ENCODE data around the gene MR1. TPM values are rescaled to one million over a fixed set of nuclear protein-coding genes. Genes with fewer than 3 reads are reported as not detected.

Gene MR1
- total and polyA plus RNA-seq, 8 donors: 1.1 to 11.3 (median 3.2) TPM

- Histone ChIP-seq H3K36me3 (no peaks in the 10 kb centered on the region), H3K27ac (no peak overlapping the region), H3K27me3 (no peaks in the 10 kb centered on the region), H3K9me3 (no peaks in the 10 kb centered on the region), H3K4me1 (no peaks in the 10 kb centered on the region), H3K4me3 (no peak overlapping the region)
- intact Hi-C loops (cut with DNase I): loop anchor here in 1 of 3 donors (10.0 kb wide), 1 partner anchor 55 kb away; no protein-coding TSS in a partner anchor
- TF ChIP-seq, protein P1, sequence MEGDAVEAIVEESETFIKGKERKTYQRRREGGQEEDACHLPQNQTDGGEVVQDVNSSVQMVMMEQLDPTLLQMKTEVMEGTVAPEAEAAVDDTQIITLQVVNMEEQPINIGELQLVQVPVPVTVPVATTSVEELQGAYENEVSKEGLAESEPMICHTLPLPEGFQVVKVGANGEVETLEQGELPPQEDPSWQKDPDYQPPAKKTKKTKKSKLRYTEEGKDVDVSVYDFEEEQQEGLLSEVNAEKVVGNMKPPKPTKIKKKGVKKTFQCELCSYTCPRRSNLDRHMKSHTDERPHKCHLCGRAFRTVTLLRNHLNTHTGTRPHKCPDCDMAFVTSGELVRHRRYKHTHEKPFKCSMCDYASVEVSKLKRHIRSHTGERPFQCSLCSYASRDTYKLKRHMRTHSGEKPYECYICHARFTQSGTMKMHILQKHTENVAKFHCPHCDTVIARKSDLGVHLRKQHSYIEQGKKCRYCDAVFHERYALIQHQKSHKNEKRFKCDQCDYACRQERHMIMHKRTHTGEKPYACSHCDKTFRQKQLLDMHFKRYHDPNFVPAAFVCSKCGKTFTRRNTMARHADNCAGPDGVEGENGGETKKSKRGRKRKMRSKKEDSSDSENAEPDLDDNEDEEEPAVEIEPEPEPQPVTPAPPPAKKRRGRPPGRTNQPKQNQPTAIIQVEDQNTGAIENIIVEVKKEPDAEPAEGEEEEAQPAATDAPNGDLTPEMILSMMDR (IDR thresholded peaks at IDR 0.05): no peak
- FAIRE-seq (no peak), ATAC-seq (no peak), DNase-seq (no peak)
- 30 to 52% methylated on average over 4 of the region's 4 CpGs for WGBS, 2 donors
These were observed 46.1 kb downstream of the MR1 start for GRCh38 chr1:181079920-181080319.

DNA sequence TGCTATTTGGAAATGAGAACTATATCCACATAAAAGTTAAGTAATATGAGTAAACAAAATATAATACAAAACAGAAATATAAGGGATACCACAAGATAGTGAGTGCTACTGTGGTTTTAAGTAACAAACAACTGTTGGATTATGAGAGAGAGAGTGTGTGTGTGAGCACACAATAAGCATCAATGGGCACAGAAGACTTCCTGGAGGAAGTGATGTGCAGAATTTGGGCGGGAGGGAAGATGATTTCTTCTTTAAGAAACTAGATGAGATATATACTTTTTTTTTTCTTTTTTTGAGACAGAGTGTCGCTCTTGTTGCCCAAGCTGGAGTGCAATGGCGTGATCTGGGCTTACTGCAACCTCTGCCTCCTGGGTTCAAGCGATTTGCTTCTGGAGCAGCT, 46.8 kb downstream of the MR1 start:
- no peak overlapping the region for H3K27ac ChIP-seq
- no peak for FAIRE-seq
- no peaks in the 10 kb centered on the region for H3K4me1 ChIP-seq
- TF ChIP-seq, protein P1 (IDR thresholded peaks at IDR 0.05): no peak
- WGBS, 2 donors: 86 to 90% methylated on average over 4 of the region's 4 CpGs
- H3K4me3 ChIP-seq: no peak overlapping the region
- no peaks in the 10 kb centered on the region for H3K27me3 ChIP-seq
- intact Hi-C loops (cut with DNase I): loop anchor here in 1 of 3 donors (10.0 kb wide), 1 partner anchor 54 kb away; no protein-coding TSS in a partner anchor
- H3K9me3 ChIP-seq: no peaks in the 10 kb centered on the region
- DNase-seq: no peak
- ATAC-seq: no peak
- no peaks in the 10 kb centered on the region for H3K36me3 ChIP-seq

- Histone ChIP-seq H3K4me3 (no peak overlapping the region), H3K9me3 (no peaks in the 10 kb centered on the region), H3K27ac (no peak overlapping the region), H3K4me1 (no peaks in the 10 kb centered on the region), H3K27me3 (no peaks in the 10 kb centered on the region), H3K36me3 (no peaks in the 10 kb centered on the region)
- TF ChIP-seq, protein P1 (IDR thresholded peaks at IDR 0.05): no peak
- FAIRE-seq: no peak
- intact Hi-C loops (cut with DNase I): loop anchor here in 1 of 3 donors (10.0 kb wide), 1 partner anchor 53 kb away; no protein-coding TSS in a partner anchor
- no peak for ATAC-seq
- no peak for DNase-seq
- 54 to 61% methylated on average over 3 of the region's 3 CpGs for WGBS, 2 donors
These were observed 47.6 kb downstream of the MR1 start for GRCh38 chr1:181081395-181081794.

GRCh38 chr1:181083842-181084605, 50.2 kb downstream of the MR1 start:
- TF ChIP-seq, protein P1 (IDR thresholded peaks at IDR 0.05): peak in 2 of 4 donors; percentile 17 to 21
- DNase-seq (peak in 5 of 6 donors; percentile 45 to 63 (median 57)), FAIRE-seq (no peak), ATAC-seq (peak; percentile 51 to 66 (median 64))
- no peaks in the 10 kb centered on the region for H3K27me3 ChIP-seq
- no peak overlapping the region for H3K4me3 ChIP-seq
- no peaks in the 10 kb centered on the region for H3K4me1 ChIP-seq
- no peaks in the 10 kb centered on the region for H3K36me3 ChIP-seq
- no peaks in the 10 kb centered on the region for H3K9me3 ChIP-seq
- intact Hi-C loops (cut with DNase I): loop anchor here in 1 of 3 donors (10.0 kb wide), 1 partner anchor 51 kb away; no protein-coding TSS in a partner anchor
- WGBS, 2 donors: 15% methylated on average over 6 of the region's 6 CpGs
- H3K27ac ChIP-seq: no peak overlapping the region

DNA sequence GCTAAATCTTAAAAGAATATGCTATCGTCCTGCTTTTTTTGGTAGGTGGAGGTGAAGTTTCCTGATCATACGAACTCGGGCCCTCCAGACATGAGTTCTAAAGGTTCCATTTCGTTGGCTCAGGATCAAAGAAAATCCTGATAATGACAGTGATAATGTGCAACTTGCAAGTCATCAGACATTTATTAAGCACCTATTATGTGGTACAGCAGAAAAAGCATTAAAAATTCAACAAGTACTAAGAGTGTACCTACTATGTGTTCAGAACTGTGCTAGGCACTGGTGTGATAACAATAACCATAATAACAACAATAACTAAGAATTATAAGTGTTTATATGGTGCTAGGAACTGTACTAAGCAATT, 50.8 kb downstream of the MR1 start:
- no peak for FAIRE-seq
- WGBS, 2 donors: 26 to 32% methylated on average over 4 of the region's 4 CpGs

More for the DNA sequence above, 50.8 kb downstream of the MR1 start:
- H3K27ac ChIP-seq: no peak overlapping the region
- no peak overlapping the region for H3K4me3 ChIP-seq
- H3K4me1 ChIP-seq: no peaks in the 10 kb centered on the region
- DNase-seq: no peak
- TF ChIP-seq, protein P1 (IDR thresholded peaks at IDR 0.05): no peak
- intact Hi-C loops (cut with DNase I): loop anchor here in 1 of 3 donors (10.0 kb wide), 1 partner anchor 50 kb away; no protein-coding TSS in a partner anchor
- no peaks in the 10 kb centered on the region for H3K9me3 ChIP-seq
- no peak for ATAC-seq
- H3K27me3 ChIP-seq: no peaks in the 10 kb centered on the region
- H3K36me3 ChIP-seq: no peaks in the 10 kb centered on the region
